Astrocyte (in vitro differentiated cells and primary cell): ENCODE measurements around the gene APBA3. TPM values are rescaled to one million over a fixed set of nuclear protein-coding genes. Genes with fewer than 3 reads are reported as not detected.
A peak's percentile ranks its signal among the peaks of the same experiment; 100 is the strongest.

Source experiments
- DNase-seq: peaks from one replicate; pipeline ENCODE4 v3.0.0-alpha.2; 2010; ENCODE audit warnings: low read depth
- FAIRE-seq: peaks from 2 replicates; lab custom pipeline; 2011; peaks lifted over from hg19 to GRCh38; lab: Jason Lieb, UNC
- H2AFZ ChIP-seq: 2 replicates; pipeline ENCODE4 v1.6.0; 2012; ENCODE audit warnings: low read depth, low read length, inconsistent platforms
- H3K27ac ChIP-seq: 2 replicates; pipeline ENCODE4 v1.5.1; 2011; ENCODE audit warnings: low read depth, low read length, inconsistent platforms
- H3K27me3 ChIP-seq: 2 replicates; pipeline ENCODE4 v1.6.0; 2011; ENCODE audit warnings: low read length, inconsistent platforms; ENCODE audit not compliant: insufficient read depth
- H3K36me3 ChIP-seq: 2 replicates; pipeline ENCODE4 v1.5.1; 2011; ENCODE audit warnings: low read length, inconsistent platforms; ENCODE audit not compliant: insufficient read depth
- H3K4me1 ChIP-seq: 2 replicates; pipeline ENCODE4 v1.5.1; 2011; ENCODE audit warnings: low read length, inconsistent platforms; ENCODE audit not compliant: insufficient read depth
- H3K4me2 ChIP-seq: 2 replicates; pipeline ENCODE4 v1.6.0; 2012; ENCODE audit warnings: low read length, inconsistent platforms
- H3K4me3 ChIP-seq: 2 replicates; pipeline ENCODE4 v1.5.1; 2011; ENCODE audit warnings: low read depth, mild to moderate bottlenecking, low read length, inconsistent platforms; ENCODE audit not compliant: insufficient read depth
- H3K79me2 ChIP-seq: 2 replicates; pipeline ENCODE4 v1.6.0; 2012; ENCODE audit warnings: mild to moderate bottlenecking, low read length, inconsistent platforms; ENCODE audit not compliant: insufficient read depth
- H3K9ac ChIP-seq: 2 replicates; pipeline ENCODE4 v1.6.0; 2012; ENCODE audit warnings: mild to moderate bottlenecking, low read length, inconsistent platforms
- H3K9me3 ChIP-seq: 2 replicates; pipeline ENCODE4 v1.5.1; 2012; ENCODE audit warnings: low read depth, mild to moderate bottlenecking, low read length, inconsistent platforms; ENCODE audit not compliant: insufficient read depth
- H4K20me1 ChIP-seq: 2 replicates; pipeline ENCODE4 v1.6.0; 2012; ENCODE audit warnings: low read length, inconsistent platforms; ENCODE audit not compliant: insufficient read depth
- H3K27ac Mint-ChIP-seq: one replicate; pipeline ENCODE4 v1.8.0; 2021; ENCODE audit warnings: mild to moderate bottlenecking, mixed read lengths; ENCODE audit not compliant: unreplicated experiment
- H3K27me3 Mint-ChIP-seq: one replicate; pipeline ENCODE4 v1.8.0; 2021; ENCODE audit warnings: low read depth, mixed read lengths; ENCODE audit not compliant: unreplicated experiment
- H3K36me3 Mint-ChIP-seq: one replicate; pipeline ENCODE4 v1.8.0; 2021; ENCODE audit warnings: low read depth, mixed read lengths; ENCODE audit not compliant: unreplicated experiment
- H3K4me1 Mint-ChIP-seq: one replicate; pipeline ENCODE4 v1.8.0; 2021; ENCODE audit warnings: low read depth, mixed read lengths; ENCODE audit not compliant: unreplicated experiment
- H3K4me3 Mint-ChIP-seq: one replicate; pipeline ENCODE4 v1.8.0; 2021; ENCODE audit warnings: mild to moderate bottlenecking, moderate library complexity, mixed read lengths; ENCODE audit not compliant: unreplicated experiment
- H3K9me3 Mint-ChIP-seq: one replicate; pipeline ENCODE4 v1.8.0; 2021; ENCODE audit warnings: mild to moderate bottlenecking, mixed read lengths; ENCODE audit not compliant: unreplicated experiment
- CTCF ChIP-seq: IDR thresholded peaks from 2 replicates; pipeline ENCODE4 v1.5.1; 2011; ENCODE audit warnings: low read depth, mild to moderate bottlenecking, inconsistent platforms, low read length, moderate library complexity; ENCODE audit not compliant: insufficient read depth
- EZH2 ChIP-seq: IDR thresholded peaks from 2 replicates; pipeline ENCODE4 v1.6.1; 2012; ENCODE audit warnings: mild to moderate bottlenecking, low read length, inconsistent platforms; ENCODE audit not compliant: insufficient read depth
- total RNA-seq: library from RNA; stranded (reverse); gene quantifications from 2 replicates; pipeline ENCODE4 v1.2.1, GENCODE V29; 2021

The APBA3 gene
- total RNA-seq, 1 donor from 2014 or later: 16.5 TPM

DNA sequence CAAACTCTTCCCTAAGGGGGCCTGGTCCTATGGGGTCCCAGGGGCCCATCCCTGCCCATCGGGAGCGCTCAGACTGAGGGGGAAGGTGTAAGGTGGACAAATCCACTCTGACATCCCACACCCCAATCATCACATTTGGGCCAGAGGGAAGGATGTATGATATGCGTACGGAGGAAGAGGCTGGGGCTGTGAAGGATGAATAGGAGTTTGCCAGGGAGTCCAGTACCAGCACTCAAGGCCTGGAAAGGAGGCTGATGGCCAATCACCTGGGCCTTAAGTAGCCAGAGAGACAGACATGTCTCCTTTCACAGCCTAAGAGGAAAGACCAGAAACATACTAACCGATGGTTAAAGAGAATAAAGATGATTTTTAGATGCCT is 38.4 kb downstream of the APBA3 start:
- TF ChIP-seq CTCF (no peak), EZH2 (no peak)
- no peaks in the 10 kb centered on the region for H3K79me2 ChIP-seq
- no peak for FAIRE-seq
- H3K4me3 ChIP-seq: no peak overlapping the region
- no peak overlapping the region for H3K9ac ChIP-seq
- H4K20me1 ChIP-seq: no peaks in the 10 kb centered on the region
- H3K27ac Mint-ChIP-seq: no peak overlapping the region
- DNase-seq: no peak
- H3K27me3 ChIP-seq: peaks cover 17% of the 10 kb centered on the region
- no peaks in the 10 kb centered on the region for H3K36me3 ChIP-seq
- peaks cover 14% of the 10 kb centered on the region for H3K27me3 Mint-ChIP-seq
- no peaks in the 10 kb centered on the region for H3K4me1 Mint-ChIP-seq
- no peak overlapping the region for H2AFZ ChIP-seq
- no peak overlapping the region for H3K27ac ChIP-seq
- no peaks in the 10 kb centered on the region for H3K9me3 ChIP-seq
- no peak overlapping the region for H3K4me3 Mint-ChIP-seq
- no peaks in the 10 kb centered on the region for H3K4me1 ChIP-seq
- H3K4me2 ChIP-seq: no peak overlapping the region
- H3K36me3 Mint-ChIP-seq: no peaks in the 10 kb centered on the region
- H3K9me3 Mint-ChIP-seq: no peaks in the 10 kb centered on the region

- H3K9me3 ChIP-seq: no peaks in the 10 kb centered on the region
- no peaks in the 10 kb centered on the region for H3K79me2 ChIP-seq
- FAIRE-seq (no peak), DNase-seq (no peak)
- H3K4me3 Mint-ChIP-seq: peak overlapping the region; percentile 34
- no peak overlapping the region for H3K4me3 ChIP-seq
- H3K9me3 Mint-ChIP-seq: no peaks in the 10 kb centered on the region
- H3K9ac ChIP-seq: no peak overlapping the region
- H3K27ac ChIP-seq: no peak overlapping the region
- no peaks in the 10 kb centered on the region for H3K4me1 ChIP-seq
- H4K20me1 ChIP-seq: no peaks in the 10 kb centered on the region
- H3K27me3 Mint-ChIP-seq: peaks cover 13% of the 10 kb centered on the region
- H2AFZ ChIP-seq: no peak overlapping the region
- H3K36me3 ChIP-seq: no peaks in the 10 kb centered on the region
- no peaks in the 10 kb centered on the region for H3K36me3 Mint-ChIP-seq
- H3K4me2 ChIP-seq: no peak overlapping the region
- TF ChIP-seq CTCF (no peak), EZH2 (no peak)
- no peaks in the 10 kb centered on the region for H3K4me1 Mint-ChIP-seq
- no peak overlapping the region for H3K27ac Mint-ChIP-seq
- H3K27me3 ChIP-seq: peaks cover 17% of the 10 kb centered on the region
These were observed 38.9 kb downstream of the APBA3 start for GRCh38 chr19:3722443-3723109.

DNA sequence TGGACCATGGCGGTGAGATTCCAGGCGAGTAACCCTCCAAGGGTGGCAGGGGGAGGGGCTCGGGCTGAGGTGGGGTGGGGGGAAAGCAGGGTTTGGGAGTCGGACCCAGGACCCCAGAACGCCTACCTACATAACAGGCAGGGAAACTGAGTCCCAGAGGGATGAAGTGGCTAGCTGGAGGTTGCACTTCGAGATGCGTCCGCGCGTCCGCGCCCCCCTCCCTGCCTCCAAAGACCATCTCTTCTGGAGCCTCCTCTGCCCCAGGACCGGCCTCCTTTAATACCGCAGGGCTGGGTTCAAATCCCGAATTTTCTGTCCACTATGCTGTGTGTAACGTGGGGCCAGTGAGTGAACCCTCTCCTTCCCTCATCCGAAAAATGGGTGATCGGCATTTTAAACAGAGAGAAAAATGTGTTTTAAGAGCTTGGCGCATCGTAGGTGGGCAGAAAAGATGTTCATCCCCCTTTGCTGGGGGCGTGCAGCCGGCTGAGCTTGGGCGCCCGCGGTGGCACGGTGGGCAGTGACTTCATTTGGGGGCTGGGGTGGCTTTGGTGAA is 39.5 kb downstream of the APBA3 start:
- no peak for TF ChIP-seq CTCF
- TF ChIP-seq EZH2: peak; percentile 45
- Histone ChIP-seq H3K4me1 (no peaks in the 10 kb centered on the region), H3K4me2 (no peak overlapping the region), H4K20me1 (no peaks in the 10 kb centered on the region), H3K4me3 (no peak overlapping the region), H2AFZ (no peak overlapping the region), H3K36me3 (no peaks in the 10 kb centered on the region), H3K9ac (no peak overlapping the region), H3K79me2 (no peaks in the 10 kb centered on the region), H3K27me3 (peaks cover 17% of the 10 kb centered on the region), H3K27ac (no peak overlapping the region), H3K9me3 (no peaks in the 10 kb centered on the region)
- H3K9me3 Mint-ChIP-seq: no peaks in the 10 kb centered on the region
- no peaks in the 10 kb centered on the region for H3K4me1 Mint-ChIP-seq
- DNase-seq (no peak), FAIRE-seq (no peak)
- peak overlapping the region; percentile 34 for H3K4me3 Mint-ChIP-seq
- no peaks in the 10 kb centered on the region for H3K36me3 Mint-ChIP-seq
- no peak overlapping the region for H3K27ac Mint-ChIP-seq
- peaks cover 11% of the 10 kb centered on the region for H3K27me3 Mint-ChIP-seq
